SK-N-SH (cell line): Measurements from ENCODE around the gene KIF6. TPM values are rescaled to one million over a fixed set of nuclear protein-coding genes. Genes with fewer than 3 reads are reported as not detected.

Experiments
- CTCF ChIA-PET: fragments of 300-600, 350-600 bp; formaldehyde crosslinking; extraction: SDS; loops from one replicate; lab custom pipeline; 2021; lab: Yijun Ruan, JAX
- POLR2A ChIA-PET: fragments of 350-600 bp; sonication (Branson Sonifier 250); formaldehyde crosslinking; extraction: SDS; loops from one replicate; lab custom pipeline; 2020; ENCODE audit warnings: antibody characterized with exemption, inconsistent platforms; lab: Yijun Ruan, JAX
- DNase-seq: peaks from one replicate; pipeline ENCODE4 v3.0.0; 2012
- H2AFZ ChIP-seq: fragments of 200-600 bp; sonication (generic); 2 replicates; pipeline ENCODE4 v1.8.1; 2016; ENCODE audit warnings: antibody characterized with exemption, mild to moderate bottlenecking, low read depth
- H3F3A ChIP-seq: fragments of 200-600 bp; sonication (generic); replicated peaks from 2 replicates; pipeline ENCODE3; 2016; ENCODE audit warnings: antibody characterized with exemption, mild to moderate bottlenecking; ENCODE audit not compliant: insufficient read depth
- H3K27ac ChIP-seq, 2 experiments: fragments of 200-500 bp in 1 of 2; fragments of 200-600 bp in 1 of 2; sonication (Bioruptor generic) in 1 of 2; sonication (generic), shearing (Covaris generic) in 1 of 2; 2 replicates each; pipeline versions ENCODE4 v1.5.1 to v1.6.1; 2014 to 2016; ENCODE audit warnings: low read depth in 2 of 2, inconsistent platforms in 1 of 2, low read length in 1 of 2, mild to moderate bottlenecking in 1 of 2, mixed read lengths in 1 of 2
- H3K27me3 ChIP-seq: fragments of 200-600 bp; sonication (generic), shearing (Covaris generic); 2 replicates; pipeline ENCODE4 v1.6.1; 2016; ENCODE audit warnings: mixed run types; ENCODE audit not compliant: insufficient read depth
- H3K36me3 ChIP-seq, 2 experiments: fragments of 200-500 bp in 1 of 2; fragments of 200-600 bp in 1 of 2; sonication (Bioruptor generic) in 1 of 2; sonication (generic) in 1 of 2; replicated peaks in 1 of 2; 2 replicates each; pipeline versions ENCODE3 to v1.5.1; 2014 to 2016; ENCODE audit warnings: low read length in 1 of 2, mild to moderate bottlenecking in 1 of 2; ENCODE audit not compliant: insufficient read depth in 2 of 2, control insufficient read depth in 1 of 2
- H3K4me1 ChIP-seq, 2 experiments: fragments of 200-500 bp in 1 of 2; fragments of 200-600 bp in 1 of 2; sonication (Bioruptor generic) in 1 of 2; sonication (generic), shearing (Covaris generic) in 1 of 2; 2 replicates each; pipeline versions ENCODE4 v1.5.1 to v1.6.1; 2014 to 2016; ENCODE audit warnings: low read depth in 1 of 2, low read length in 1 of 2, mixed run types in 1 of 2; ENCODE audit not compliant: insufficient read depth in 2 of 2, control insufficient read depth in 1 of 2
- H3K4me2 ChIP-seq: fragments of 200-600 bp; sonication (generic), shearing (Covaris generic); 2 replicates; pipeline ENCODE4 v1.6.1; 2017; ENCODE audit warnings: mixed run types
- H3K4me3 ChIP-seq, 2 experiments: fragments of 200-500 bp in 1 of 2; fragments of 200-600 bp in 1 of 2; sonication (Bioruptor generic) in 1 of 2; sonication (generic), shearing (Covaris generic) in 1 of 2; 2 replicates each; pipeline versions ENCODE4 v1.5.1 to v1.8.1; 2014 to 2016; ENCODE audit warnings: low read depth in 2 of 2, inconsistent platforms in 1 of 2, low read length in 1 of 2, mild to moderate bottlenecking in 1 of 2, mixed read lengths in 1 of 2, moderate library complexity in 1 of 2
- H3K79me2 ChIP-seq: fragments of 200-600 bp; sonication (generic); 2 replicates; pipeline ENCODE4 v1.8.1; 2017; ENCODE audit warnings: mild to moderate bottlenecking; ENCODE audit not compliant: insufficient read depth
- H3K9ac ChIP-seq: fragments of 200-600 bp; sonication (generic); 2 replicates; pipeline ENCODE4 v1.6.1; 2017; ENCODE audit warnings: mixed run types
- H3K9me2 ChIP-seq: fragments of 200-600 bp; sonication (generic); 2 replicates; pipeline ENCODE4 v1.6.1; 2017; ENCODE audit warnings: mixed run types
- H3K9me3 ChIP-seq: fragments of 200-600 bp; sonication (generic); 2 replicates; pipeline ENCODE4 v1.6.1; 2017; ENCODE audit warnings: mixed run types, mild to moderate bottlenecking, moderate library complexity
- H4K20me1 ChIP-seq: fragments of 200-600 bp; sonication (generic); 2 replicates; pipeline ENCODE4 v1.6.1; 2017; ENCODE audit warnings: mild to moderate bottlenecking, mixed run types; ENCODE audit not compliant: insufficient read depth
- CHD2 ChIP-seq: fragments of 150-350 bp; IDR thresholded peaks from 2 replicates; pipeline ENCODE4 v1.6.1; 2018; ENCODE audit warnings: low read length; ENCODE audit not compliant: partially characterized antibody
- ELF1 ChIP-seq: IDR thresholded peaks from 2 replicates; pipeline ENCODE4 v1.4.0; 2012
- EP300 ChIP-seq, 2 experiments: IDR thresholded peaks; 2 replicates each; pipeline versions ENCODE4 v1.4.0 to v1.6.1; 2012; ENCODE audit warnings: borderline replicate concordance in 1 of 2, low read depth in 1 of 2, low read length in 1 of 2
- EZH2phosphoT487 ChIP-seq: fragments of 200-600 bp; sonication (generic); IDR thresholded peaks from 2 replicates; pipeline ENCODE4 v1.6.1; 2017; ENCODE audit warnings: low read depth, mixed run types, mild to moderate bottlenecking, antibody characterized with exemption, moderate library complexity, borderline replicate concordance
- FOXJ3 ChIP-seq: sonication (generic); formaldehyde crosslinking; IDR thresholded peaks from 2 replicates; pipeline ENCODE4 v1.5.1; 2020; ENCODE audit warnings: mild to moderate bottlenecking, missing genetic modification reagents
- FOXM1 ChIP-seq: IDR thresholded peaks from 2 replicates; pipeline ENCODE4 v1.4.0; 2012; ENCODE audit warnings: low read depth, mild to moderate bottlenecking
- GATA2 ChIP-seq: sonication (generic); formaldehyde crosslinking; IDR thresholded peaks from 2 replicates; pipeline ENCODE4 v1.5.0; 2020; ENCODE audit warnings: mild to moderate bottlenecking, missing genetic modification reagents
- IRF3 ChIP-seq: fragments of 150-350 bp; IDR thresholded peaks from 2 replicates; pipeline ENCODE4 v1.6.1; 2016; ENCODE audit warnings: mild to moderate bottlenecking, low read depth, low read length
- JUND ChIP-seq: IDR thresholded peaks from 2 replicates; pipeline ENCODE4 v1.4.0; 2012
- NFIC ChIP-seq: IDR thresholded peaks from 2 replicates; pipeline ENCODE4 v1.4.0; 2012; ENCODE audit warnings: borderline replicate concordance
- RAD21 ChIP-seq: IDR thresholded peaks from 2 replicates; pipeline ENCODE4 v1.6.1; 2012; ENCODE audit warnings: mild to moderate bottlenecking, low read length
- RCOR1 ChIP-seq: fragments of 150-350 bp; IDR thresholded peaks from 2 replicates; pipeline ENCODE4 v1.6.1; 2017; ENCODE audit warnings: antibody characterized with exemption, low read length
- REST ChIP-seq: IDR thresholded peaks from 2 replicates; pipeline ENCODE4 v1.6.1; 2012; ENCODE audit warnings: mild to moderate bottlenecking, low read depth, low read length, moderate library complexity
- RFX5 ChIP-seq: IDR thresholded peaks from 2 replicates; pipeline ENCODE4 v1.6.1; 2012; ENCODE audit warnings: mild to moderate bottlenecking, improper control_type of control experiment, low read length
- SMC3 ChIP-seq: IDR thresholded peaks from 2 replicates; pipeline ENCODE4 v1.6.1; 2012; ENCODE audit warnings: low read depth, low read length, improper control_type of control experiment
- USF1 ChIP-seq: IDR thresholded peaks from 2 replicates; pipeline ENCODE4 v1.4.0; 2012; ENCODE audit warnings: low read depth, borderline replicate concordance
- ZBTB33 ChIP-seq: IDR thresholded peaks from 2 replicates; pipeline ENCODE4 v1.4.0; 2012; ENCODE audit warnings: low read depth, borderline replicate concordance
- WGBS: methylation state at CpG from one replicate; pipeline ENCODE4 v1.1.6; 2017; ENCODE audit warnings: low lambda C conversion rate; 5-methylcytosine and 5-hydroxymethylcytosine counted together
- polyA plus RNA-seq, 3 experiments: library from polyadenylated mRNA; depleted of rRNA; stranded (reverse); fragments of >200 nt; gene quantifications; 2 replicates each; pipeline ENCODE4 v1.2.3, GENCODE V29; 2012

The KIF6 gene
- polyA plus RNA-seq, 1 of the 3 experiments (the other 2 are of a cell fraction): 0.13 TPM

- 47% methylated on average over 8 of the region's 11 CpGs for WGBS
- no peak overlapping the region for H3K27ac ChIP-seq
- no peaks in the 10 kb centered on the region for H3K36me3 ChIP-seq
- ChIA-PET CTCF (no interaction called here), POLR2A (no interaction called here)
- H3K4me1 ChIP-seq: no peaks in the 10 kb centered on the region; a peak in 1 of 4 replicates
- H4K20me1 ChIP-seq: no peaks in the 10 kb centered on the region
- H3K79me2 ChIP-seq: no peaks in the 10 kb centered on the region
- no peak overlapping the region for H2AFZ ChIP-seq
- H3K9me3 ChIP-seq: no peaks in the 10 kb centered on the region
- H3K9ac ChIP-seq: no peak overlapping the region
- no peak for DNase-seq
- no peak overlapping the region for H3K4me2 ChIP-seq
- no peak overlapping the region for H3K4me3 ChIP-seq
- no peak for TF ChIP-seq EP300 (IDR thresholded peaks at IDR 0.05; ENCODE audit: borderline replicate concordance in 1 of 2, low read depth in 1 of 2, low read length in 1 of 2)
- TF ChIP-seq REST: no peak
- TF ChIP-seq IRF3: no peak
- no peaks in the 10 kb centered on the region for H3K9me2 ChIP-seq
- H3K27me3 ChIP-seq: no peaks in the 10 kb centered on the region
- no peaks in the 10 kb centered on the region for H3F3A ChIP-seq
These were observed 171.1 kb downstream of the KIF6 start for GRCh38 chr6:39553860-39554802.

GRCh38 chr6:39553029-39553428, 172.2 kb downstream of the KIF6 start:
- Histone ChIP-seq H3K36me3 (no peaks in the 10 kb centered on the region), H2AFZ (no peak overlapping the region), H3K27me3 (no peaks in the 10 kb centered on the region), H3K4me2 (no peak overlapping the region), H3K4me3 (no peak overlapping the region), H4K20me1 (no peaks in the 10 kb centered on the region)
- CTCF ChIA-PET: interaction anchor here (1.6 kb wide), 1 partner anchor 175 kb away, joined by 3 read pairs; no protein-coding TSS in a partner anchor
- no peak for DNase-seq
- no peak for TF ChIP-seq NFIC
- TF ChIP-seq JUND: no peak
- no peak for TF ChIP-seq CHD2
- TF ChIP-seq SMC3: no peak
- no peak for TF ChIP-seq IRF3
- TF ChIP-seq ELF1: no peak
- TF ChIP-seq RFX5: no peak
- TF ChIP-seq EZH2phosphoT487: no peak
- TF ChIP-seq RCOR1: no peak
- no peak for TF ChIP-seq RAD21
- no peak for TF ChIP-seq FOXJ3 (CRISPR knock-in tag)
- no peak for TF ChIP-seq USF1
- no peak for TF ChIP-seq ZBTB33
- no peak for TF ChIP-seq FOXM1
- TF ChIP-seq GATA2 (CRISPR knock-in tag): no peak
- TF ChIP-seq, all 33 proteins: peak for 0
- no peaks in the 10 kb centered on the region for H3K9me2 ChIP-seq
- H3K4me1 ChIP-seq: no peaks in the 10 kb centered on the region; a peak in 1 of 4 replicates
- no peaks in the 10 kb centered on the region for H3K79me2 ChIP-seq
- H3K9me3 ChIP-seq: no peaks in the 10 kb centered on the region
- no peak overlapping the region for H3K9ac ChIP-seq
- H3F3A ChIP-seq: no peaks in the 10 kb centered on the region
- POLR2A ChIA-PET: no interaction called here
- no peak overlapping the region for H3K27ac ChIP-seq
